ENCODE results near the gene FKRP. TPM values are rescaled to one million over a fixed set of nuclear protein-coding genes. Genes with fewer than 3 reads are reported as not detected.

Gene FKRP, protein sequence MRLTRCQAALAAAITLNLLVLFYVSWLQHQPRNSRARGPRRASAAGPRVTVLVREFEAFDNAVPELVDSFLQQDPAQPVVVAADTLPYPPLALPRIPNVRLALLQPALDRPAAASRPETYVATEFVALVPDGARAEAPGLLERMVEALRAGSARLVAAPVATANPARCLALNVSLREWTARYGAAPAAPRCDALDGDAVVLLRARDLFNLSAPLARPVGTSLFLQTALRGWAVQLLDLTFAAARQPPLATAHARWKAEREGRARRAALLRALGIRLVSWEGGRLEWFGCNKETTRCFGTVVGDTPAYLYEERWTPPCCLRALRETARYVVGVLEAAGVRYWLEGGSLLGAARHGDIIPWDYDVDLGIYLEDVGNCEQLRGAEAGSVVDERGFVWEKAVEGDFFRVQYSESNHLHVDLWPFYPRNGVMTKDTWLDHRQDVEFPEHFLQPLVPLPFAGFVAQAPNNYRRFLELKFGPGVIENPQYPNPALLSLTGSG
- total RNA-seq: 10 to 100 TPM; 17.8 to 35.3 (median 23.6) TPM
- 9.0 TPM for total RNA-seq (2013)
- total RNA-seq: 17.7 to 43.0 (median 25.6) reads per million in 29 experiments

- Histone ChIP-seq H3K4me1 (ENCODE audit: control insufficient read depth in 1 of 2, extremely low read depth in 1 of 2, insufficient read depth in 2 of 2, low read length in 2 of 2) (peaks cover 13 to 59% of the 10 kb centered on the region in 2 experiments), H3K27me3 (replicated peaks in 1 of 2; ENCODE audit: control insufficient read depth in 2 of 2, extremely low read depth in 1 of 2, insufficient read depth in 2 of 2, low read length in 1 of 2) (no peaks in the 10 kb centered on the region), H3K27ac (ENCODE audit: low read length) (peak within 1 kb of the TSS; percentile 56), H3K36me3 (ENCODE audit: control insufficient read depth in 2 of 2, extremely low read depth in 1 of 2, insufficient read depth in 1 of 2, low read length in 1 of 2) (peaks cover 3 to 11% of the 10 kb centered on the region in 2 donors), H3K4me3 (ENCODE audit: control insufficient read depth in 1 of 2, extremely low read depth in 1 of 2, low read length in 1 of 2) (peak within 1 kb of the TSS; percentile 85 to 95), H3K9me3 (no peaks in the 10 kb centered on the region)
- Mint-ChIP-seq H3K27me3 (no peaks in the 10 kb centered on the region), H3K4me1 (peaks cover 57 to 59% (median 58%) of the 10 kb centered on the region in 3 donors), H3K27ac (peak within 1 kb of the TSS; percentile 82 to 84), H3K9me3 (no peaks in the 10 kb centered on the region), H3K36me3 (peaks cover 11% of the 10 kb centered on the region), H3K4me3 (peak within 1 kb of the TSS; percentile 87 to 90 (median 90))
- WGBS (ENCODE audit: insufficient coverage): 0% methylated on average over 67 of the region's 68 CpGs
- ATAC-seq (replicated peaks in 1 of 4): peak; percentile 68 to 78 (median 74)
- DNase-seq: peak in 10 of 35 experiments; percentile 23 to 48 (median 30)
- ChIA-PET POLR2A (interaction anchor here (0.6 kb wide), 2 partner anchors 14 to 1121 kb away, joined by 3 to 5 read pairs; no protein-coding TSS in a partner anchor), CTCF (interaction anchor here in 1 of 2 donors (0.6 kb wide), 1 partner anchor 486 kb away, joined by 3 read pairs; no protein-coding TSS in a partner anchor)
Observed at GRCh38 chr19:46745521-46746280, at the start of gene FKRP. Gene FKRP, plus strand, starts transcription at chr19:46746057. Its CDS starts 9,394 bp downstream, at chr19:46755451.

DNA sequence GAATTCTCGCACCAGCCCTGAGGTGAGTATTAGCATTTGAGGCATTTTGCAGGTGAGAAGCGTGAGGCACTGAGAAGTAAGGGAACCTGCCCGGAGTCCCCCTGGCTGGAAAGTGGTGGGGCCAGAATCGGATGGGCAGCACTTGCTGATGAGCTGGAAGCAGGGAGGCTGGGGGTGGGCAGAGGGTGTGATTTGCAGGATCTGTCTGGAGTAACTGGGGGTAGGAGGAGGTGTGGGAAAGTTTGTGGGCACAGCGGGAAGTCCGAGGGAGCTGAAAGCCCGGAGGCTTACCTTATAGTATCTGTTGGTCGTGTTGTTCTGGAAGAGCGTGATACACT, 49.0 kb upstream of the FKRP start:
- Mint-ChIP-seq H3K27me3 (no peaks in the 10 kb centered on the region), H3K4me3 (no peak overlapping the region), H3K4me1 (peaks cover 2 to 6% (median 3%) of the 10 kb centered on the region in 3 donors), H3K27ac (no peak overlapping the region), H3K36me3 (peaks cover 60% of the 10 kb centered on the region), H3K9me3 (no peaks in the 10 kb centered on the region)
- Histone ChIP-seq H3K4me3 (ENCODE audit: control insufficient read depth in 1 of 2, extremely low read depth in 1 of 2, low read length in 1 of 2) (no peak overlapping the region), H3K27ac (ENCODE audit: low read length) (no peak overlapping the region), H3K4me1 (ENCODE audit: control insufficient read depth in 1 of 2, extremely low read depth in 1 of 2, insufficient read depth in 2 of 2, low read length in 2 of 2) (peaks cover 0 to 2% of the 10 kb centered on the region in 2 experiments), H3K36me3 (ENCODE audit: control insufficient read depth in 2 of 2, extremely low read depth in 1 of 2, insufficient read depth in 1 of 2, low read length in 1 of 2) (peaks cover 32 to 97% of the 10 kb centered on the region in 2 donors), H3K27me3 (replicated peaks in 1 of 2; ENCODE audit: control insufficient read depth in 2 of 2, extremely low read depth in 1 of 2, insufficient read depth in 2 of 2, low read length in 1 of 2) (no peaks in the 10 kb centered on the region), H3K9me3 (no peaks in the 10 kb centered on the region)
- ChIA-PET CTCF (interaction anchor here in 1 of 2 donors (0.6 kb wide), 2 partner anchors 64 to 1337 kb away, joined by 3 to 9 read pairs; no protein-coding TSS in a partner anchor), POLR2A (no interaction called here)
- WGBS (ENCODE audit: insufficient coverage): 96% methylated on average over 6 of the region's 9 CpGs
- ATAC-seq (replicated peaks in 1 of 4) (no peak), DNase-seq (no peak)

- no peak for DNase-seq
- Histone ChIP-seq H3K4me1 (ENCODE audit: control insufficient read depth in 1 of 2, extremely low read depth in 1 of 2, insufficient read depth in 2 of 2, low read length in 2 of 2) (peaks cover 0 to 2% of the 10 kb centered on the region in 2 experiments), H3K36me3 (ENCODE audit: control insufficient read depth in 2 of 2, extremely low read depth in 1 of 2, insufficient read depth in 1 of 2, low read length in 1 of 2) (peaks cover 32 to 97% of the 10 kb centered on the region in 2 donors), H3K27ac (ENCODE audit: low read length) (no peak overlapping the region), H3K9me3 (no peaks in the 10 kb centered on the region), H3K4me3 (ENCODE audit: control insufficient read depth in 1 of 2, extremely low read depth in 1 of 2, low read length in 1 of 2) (no peak overlapping the region), H3K27me3 (replicated peaks in 1 of 2; ENCODE audit: control insufficient read depth in 2 of 2, extremely low read depth in 1 of 2, insufficient read depth in 2 of 2, low read length in 1 of 2) (no peaks in the 10 kb centered on the region)
- CTCF ChIA-PET: interaction anchor here in 1 of 2 donors (0.6 kb wide), 2 partner anchors 65 to 1338 kb away, joined by 3 to 9 read pairs; no protein-coding TSS in a partner anchor
- Mint-ChIP-seq H3K27me3 (no peaks in the 10 kb centered on the region), H3K36me3 (peaks cover 55% of the 10 kb centered on the region), H3K4me3 (no peak overlapping the region), H3K9me3 (no peaks in the 10 kb centered on the region), H3K4me1 (peaks cover 2 to 5% (median 3%) of the 10 kb centered on the region in 3 donors), H3K27ac (no peak overlapping the region)
- WGBS (ENCODE audit: insufficient coverage): 83% methylated on average over 12 of the region's 39 CpGs
- POLR2A ChIA-PET: no interaction called here
- ATAC-seq (replicated peaks in 1 of 4): no peak
Observed at GRCh38 chr19:46697204-46697960, 48.5 kb upstream of the FKRP start.

DNA sequence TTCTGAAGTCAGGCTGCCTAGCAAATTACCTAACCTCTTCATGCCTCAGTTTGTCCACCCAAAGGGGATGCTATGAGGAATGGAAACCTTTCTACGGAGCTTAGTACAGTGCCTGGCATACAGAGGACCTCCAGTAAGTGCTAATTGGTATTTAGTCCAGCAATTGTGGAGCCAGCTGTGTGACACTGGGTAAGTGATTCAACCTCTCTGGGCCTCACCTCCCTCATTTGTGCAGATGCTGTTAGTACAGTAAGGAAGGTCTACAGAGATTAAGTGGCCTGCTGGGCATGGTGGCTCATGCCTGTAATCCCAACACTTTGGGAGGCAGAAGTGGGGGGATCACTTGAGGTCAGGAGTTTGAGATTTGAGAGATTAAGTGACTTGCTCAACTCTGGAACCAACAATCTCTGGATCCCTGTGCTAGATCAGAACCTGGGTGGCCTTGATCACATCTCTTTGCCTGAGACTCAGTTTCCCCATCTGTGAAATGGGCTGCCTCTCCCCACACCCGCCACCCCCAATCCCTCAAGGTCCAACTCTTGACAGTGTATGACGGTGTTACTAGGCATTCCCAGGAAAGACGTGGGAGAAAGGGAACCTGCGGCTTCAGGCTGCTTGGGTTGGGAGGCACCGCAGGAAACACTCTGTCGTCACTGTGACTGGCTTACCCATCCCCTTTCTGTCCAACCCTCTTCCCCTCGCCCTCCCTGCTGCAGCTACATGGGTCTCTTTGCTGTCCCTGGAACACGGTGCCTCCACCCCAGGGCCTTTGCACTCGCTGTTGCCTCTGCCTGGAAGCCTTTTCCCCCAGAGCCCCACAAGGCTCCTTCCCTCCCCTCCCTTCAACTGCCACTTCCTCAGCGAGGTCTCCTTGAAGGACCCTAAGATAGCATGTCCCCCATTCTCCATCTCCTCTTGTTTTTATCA, 47.2 kb upstream of the FKRP start:
- no peaks in the 10 kb centered on the region for H3K9me3 Mint-ChIP-seq
- no peaks in the 10 kb centered on the region for H3K4me1 Mint-ChIP-seq
- peaks cover 30 to 97% of the 10 kb centered on the region in 2 donors for H3K36me3 ChIP-seq (ENCODE audit: control insufficient read depth in 2 of 2, extremely low read depth in 1 of 2, insufficient read depth in 1 of 2, low read length in 1 of 2)
- WGBS (ENCODE audit: insufficient coverage): 98% methylated on average over 10 of the region's 11 CpGs
- H3K4me1 ChIP-seq (ENCODE audit: control insufficient read depth in 1 of 2, extremely low read depth in 1 of 2, insufficient read depth in 2 of 2, low read length in 2 of 2): peaks cover 0 to 2% of the 10 kb centered on the region in 2 experiments
- H3K27me3 ChIP-seq (replicated peaks in 1 of 2; ENCODE audit: control insufficient read depth in 2 of 2, extremely low read depth in 1 of 2, insufficient read depth in 2 of 2, low read length in 1 of 2): no peaks in the 10 kb centered on the region
- no peaks in the 10 kb centered on the region for H3K27me3 Mint-ChIP-seq
- POLR2A ChIA-PET: no interaction called here
- no peak overlapping the region for H3K4me3 Mint-ChIP-seq
- H3K36me3 Mint-ChIP-seq: peaks cover 42% of the 10 kb centered on the region
- DNase-seq (no peak), ATAC-seq (replicated peaks in 1 of 4) (no peak)
- H3K27ac ChIP-seq (ENCODE audit: low read length): no peak overlapping the region
- H3K27ac Mint-ChIP-seq: peak overlapping the region in 1 of 2 donors; percentile 11
- CTCF ChIA-PET: no interaction called here
- H3K9me3 ChIP-seq: no peaks in the 10 kb centered on the region
- H3K4me3 ChIP-seq (ENCODE audit: control insufficient read depth in 1 of 2, extremely low read depth in 1 of 2, low read length in 1 of 2): no peak overlapping the region

DNA sequence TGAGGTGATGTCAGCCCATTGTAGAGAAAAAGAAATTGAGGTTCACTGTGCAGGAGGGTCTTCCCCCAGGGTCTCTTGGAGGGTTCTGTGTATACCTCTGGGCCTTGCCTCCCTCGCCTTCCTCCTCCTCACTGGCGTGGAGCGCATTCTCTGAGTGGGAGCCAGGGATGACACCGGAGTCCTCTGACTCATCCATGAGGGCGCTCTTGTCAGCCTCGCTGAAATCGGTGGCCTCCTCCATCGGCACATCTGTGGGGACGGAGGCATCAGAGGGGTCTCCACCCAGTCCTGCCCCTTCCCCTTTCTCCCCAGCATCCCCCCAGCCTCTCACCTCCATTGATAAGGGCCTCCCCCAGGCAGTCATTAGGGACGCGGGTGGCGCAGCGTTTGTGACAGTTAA, 45.2 kb upstream of the FKRP start:
- 99% methylated on average over 9 of the region's 13 CpGs for WGBS (ENCODE audit: insufficient coverage)
- H3K27ac Mint-ChIP-seq: no peak overlapping the region

More for the DNA sequence above, 45.2 kb upstream of the FKRP start:
- Mint-ChIP-seq H3K4me3 (no peak overlapping the region), H3K9me3 (no peaks in the 10 kb centered on the region), H3K36me3 (peaks cover 39% of the 10 kb centered on the region), H3K4me1 (peaks cover 9 to 13% (median 10%) of the 10 kb centered on the region in 3 donors), H3K27me3 (no peaks in the 10 kb centered on the region)
- Histone ChIP-seq H3K4me3 (ENCODE audit: control insufficient read depth in 1 of 2, extremely low read depth in 1 of 2, low read length in 1 of 2) (no peak overlapping the region), H3K27ac (ENCODE audit: low read length) (no peak overlapping the region), H3K9me3 (no peaks in the 10 kb centered on the region), H3K4me1 (ENCODE audit: control insufficient read depth in 1 of 2, extremely low read depth in 1 of 2, insufficient read depth in 2 of 2, low read length in 2 of 2) (peaks cover 0 to 13% of the 10 kb centered on the region in 2 experiments), H3K27me3 (replicated peaks in 1 of 2; ENCODE audit: control insufficient read depth in 2 of 2, extremely low read depth in 1 of 2, insufficient read depth in 2 of 2, low read length in 1 of 2) (no peaks in the 10 kb centered on the region), H3K36me3 (ENCODE audit: control insufficient read depth in 2 of 2, extremely low read depth in 1 of 2, insufficient read depth in 1 of 2, low read length in 1 of 2) (peaks cover 30 to 87% of the 10 kb centered on the region in 2 donors)
- ChIA-PET POLR2A (no interaction called here), CTCF (interaction anchor here (0.6 to 1.1 kb wide), 2 partner anchors 75 to 334 kb away, joined by 3 to 5 read pairs; no protein-coding TSS in a partner anchor)
- no peak for ATAC-seq (replicated peaks in 1 of 4)
- no peak for DNase-seq

All from T-cell (primary cell).